ENCODE measurements around the gene TMEM144. TPM values are rescaled to one million over a fixed set of nuclear protein-coding genes. Genes with fewer than 3 reads are reported as not detected.
A peak's percentile ranks its signal among the peaks of the same experiment; 100 is the strongest.

Gene TMEM144
- total and polyA plus RNA-seq, 4 donors, result 0.56 to 2.8 (median 1.6) TPM

DNA sequence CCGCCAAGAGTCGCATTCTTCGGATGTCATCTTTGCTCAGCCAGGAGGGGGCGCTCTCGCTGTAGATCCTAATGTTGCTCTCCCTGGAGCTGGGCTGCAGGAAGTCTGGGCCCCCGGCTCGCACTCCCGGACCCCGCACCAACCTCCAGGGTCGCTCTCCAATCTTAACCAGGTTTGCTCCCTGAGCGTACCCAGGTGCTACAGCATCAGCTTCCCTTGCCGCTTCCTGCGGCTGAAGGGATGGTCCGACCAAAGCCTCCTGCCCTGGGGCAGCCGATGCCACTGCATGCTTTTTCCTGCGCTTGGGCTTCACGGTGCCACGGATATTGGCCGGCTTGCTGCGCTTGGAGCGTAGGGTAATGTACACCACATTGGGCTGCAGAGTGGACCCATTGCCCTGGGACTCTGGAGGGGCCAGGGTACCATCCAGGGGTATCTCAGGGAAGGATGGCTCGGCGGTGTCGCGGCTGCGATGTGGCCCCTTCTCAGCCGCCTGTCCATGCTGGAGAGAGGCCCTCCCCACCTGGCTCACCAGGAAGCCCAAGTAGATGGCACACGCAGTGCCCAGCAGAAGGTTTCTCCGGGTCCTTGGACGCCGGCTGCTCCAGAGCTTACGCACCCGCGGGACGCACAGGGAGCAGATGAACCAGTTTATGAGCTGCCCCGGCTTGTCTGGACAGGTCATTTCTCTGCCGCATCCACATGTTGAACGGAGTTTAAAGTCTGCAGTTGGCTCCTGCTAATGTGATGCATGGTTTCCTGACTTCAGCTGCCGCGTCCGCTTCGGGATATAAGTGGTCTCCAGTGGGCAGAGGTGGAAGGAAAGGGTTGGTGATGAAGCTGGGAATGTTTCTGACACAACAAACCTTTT lies 39.4 kb upstream of the TMEM144 start:
- TF ChIP-seq, protein P1, sequence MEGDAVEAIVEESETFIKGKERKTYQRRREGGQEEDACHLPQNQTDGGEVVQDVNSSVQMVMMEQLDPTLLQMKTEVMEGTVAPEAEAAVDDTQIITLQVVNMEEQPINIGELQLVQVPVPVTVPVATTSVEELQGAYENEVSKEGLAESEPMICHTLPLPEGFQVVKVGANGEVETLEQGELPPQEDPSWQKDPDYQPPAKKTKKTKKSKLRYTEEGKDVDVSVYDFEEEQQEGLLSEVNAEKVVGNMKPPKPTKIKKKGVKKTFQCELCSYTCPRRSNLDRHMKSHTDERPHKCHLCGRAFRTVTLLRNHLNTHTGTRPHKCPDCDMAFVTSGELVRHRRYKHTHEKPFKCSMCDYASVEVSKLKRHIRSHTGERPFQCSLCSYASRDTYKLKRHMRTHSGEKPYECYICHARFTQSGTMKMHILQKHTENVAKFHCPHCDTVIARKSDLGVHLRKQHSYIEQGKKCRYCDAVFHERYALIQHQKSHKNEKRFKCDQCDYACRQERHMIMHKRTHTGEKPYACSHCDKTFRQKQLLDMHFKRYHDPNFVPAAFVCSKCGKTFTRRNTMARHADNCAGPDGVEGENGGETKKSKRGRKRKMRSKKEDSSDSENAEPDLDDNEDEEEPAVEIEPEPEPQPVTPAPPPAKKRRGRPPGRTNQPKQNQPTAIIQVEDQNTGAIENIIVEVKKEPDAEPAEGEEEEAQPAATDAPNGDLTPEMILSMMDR (IDR thresholded peaks at IDR 0.05; ENCODE audit: low read depth, low read length, missing input control), result peak; percentile 17
- TF ChIP-seq FOXA2 (IDR thresholded peaks at IDR 0.05), result no peak
- 73% methylated on average over 42 of the region's 42 CpGs for WGBS
- H3K36me3 ChIP-seq (ENCODE audit: control insufficient read depth in 4 of 4, insufficient read depth in 3 of 4, low read depth in 1 of 4, low read length in 3 of 4), result no peaks in the 10 kb centered on the region
- H3K27ac ChIP-seq (ENCODE audit: low read depth in 1 of 2, low read length in 2 of 2), result peak overlapping the region; percentile 9 to 56
- DNase-seq (ENCODE audit: low spot score), result peak; percentile 65
- no peaks in the 10 kb centered on the region for H3K27me3 ChIP-seq (ENCODE audit: control insufficient read depth in 4 of 4, insufficient read depth in 4 of 4, low read length in 3 of 4)
- no peaks in the 10 kb centered on the region for H3K9me3 ChIP-seq (ENCODE audit: control insufficient read depth in 4 of 4, low read length in 3 of 4)
- peak overlapping the region; percentile 21 to 32 (median 32) for H3K4me3 ChIP-seq (ENCODE audit: low read depth in 1 of 3, low read length in 3 of 3)
- peak overlapping the region in 1 of 2 donors; percentile 16 for H3K9ac ChIP-seq (ENCODE audit: low read depth in 1 of 2, low read length in 2 of 2)
- peaks cover 0 to 9% (median 5%) of the 10 kb centered on the region in 4 donors for H3K4me1 ChIP-seq (ENCODE audit: control insufficient read depth in 4 of 4, insufficient read depth in 4 of 4, low read length in 3 of 4)

DNA sequence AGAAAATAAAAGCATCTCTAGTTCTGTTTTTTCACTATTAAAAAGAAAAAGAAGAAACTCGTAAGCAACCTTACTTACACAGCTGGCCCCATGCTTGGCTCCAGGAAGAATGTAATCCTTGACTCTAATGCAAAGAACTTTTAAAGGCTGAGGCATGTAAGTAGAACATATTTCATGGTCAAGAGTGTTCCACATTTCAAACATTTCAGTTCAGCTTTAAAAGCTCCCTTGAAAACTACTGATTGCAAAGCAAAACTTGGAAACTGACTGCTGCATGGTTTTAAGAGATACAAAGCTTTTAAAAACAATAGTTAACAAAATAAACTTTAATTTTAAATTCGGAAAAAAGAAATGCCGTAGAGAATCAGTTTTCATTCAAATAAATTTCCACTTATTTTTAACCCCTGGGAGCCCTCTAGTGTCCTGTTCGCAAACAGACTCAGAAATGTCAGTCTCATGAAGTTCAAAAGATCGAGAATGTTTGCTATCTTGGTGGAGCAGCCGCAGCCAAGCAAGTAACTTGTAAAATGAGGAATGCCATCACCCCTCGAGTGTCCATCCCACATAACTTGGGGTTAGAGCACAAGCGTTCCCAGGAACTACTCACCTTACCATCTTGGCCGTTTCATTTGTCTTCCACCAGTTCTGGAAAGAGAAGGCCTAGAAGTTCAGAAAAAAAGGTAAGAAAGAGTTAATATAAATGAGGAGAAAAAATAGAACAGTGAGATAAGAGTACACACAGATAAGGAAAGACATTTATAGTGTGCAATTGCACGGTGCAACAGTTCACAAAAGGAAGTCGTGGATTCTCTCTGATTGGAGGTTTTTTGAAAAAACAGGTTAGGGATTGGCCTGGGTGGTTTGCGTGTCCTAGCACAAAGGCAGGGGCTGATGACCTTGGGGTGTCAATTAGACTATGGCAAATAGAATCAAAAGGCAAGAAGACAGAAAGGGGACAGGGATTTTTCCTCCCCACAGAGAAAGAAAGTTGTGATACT lies 37.7 kb upstream of the TMEM144 start, which contains the start of gene GASK1B:
Gene GASK1B, minus strand, starts transcription at position 765 of the 998 bp plus-strand sequence. CDS start 1,650 bp downstream, outside the sequence.
- peak within 1 kb of the TSS; percentile 26 to 48 for H3K9ac ChIP-seq (ENCODE audit: low read depth in 1 of 2, low read length in 2 of 2)

More for the DNA sequence above, 37.7 kb upstream of the TMEM144 start, which contains the start of gene GASK1B:
- Histone ChIP-seq H3K4me3 (ENCODE audit: low read depth in 1 of 3, low read length in 3 of 3) (peak within 1 kb of the TSS in 1 of 3 donors; percentile 9), H3K27ac (ENCODE audit: low read depth in 1 of 2, low read length in 2 of 2) (no peak within 1 kb of the TSS), H3K36me3 (ENCODE audit: control insufficient read depth in 4 of 4, insufficient read depth in 3 of 4, low read depth in 1 of 4, low read length in 3 of 4) (no peaks in the 10 kb centered on the region), H3K4me1 (ENCODE audit: control insufficient read depth in 4 of 4, insufficient read depth in 4 of 4, low read length in 3 of 4) (peaks cover 0 to 9% (median 5%) of the 10 kb centered on the region in 4 donors), H3K27me3 (ENCODE audit: control insufficient read depth in 4 of 4, insufficient read depth in 4 of 4, low read length in 3 of 4) (no peaks in the 10 kb centered on the region), H3K9me3 (ENCODE audit: control insufficient read depth in 4 of 4, low read length in 3 of 4) (no peaks in the 10 kb centered on the region)
- DNase-seq (ENCODE audit: low spot score), result no peak
- TF ChIP-seq, protein P2, sequence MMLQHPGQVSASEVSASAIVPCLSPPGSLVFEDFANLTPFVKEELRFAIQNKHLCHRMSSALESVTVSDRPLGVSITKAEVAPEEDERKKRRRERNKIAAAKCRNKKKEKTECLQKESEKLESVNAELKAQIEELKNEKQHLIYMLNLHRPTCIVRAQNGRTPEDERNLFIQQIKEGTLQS (IDR thresholded peaks at IDR 0.05), result no peak
- TF ChIP-seq, protein P3, sequence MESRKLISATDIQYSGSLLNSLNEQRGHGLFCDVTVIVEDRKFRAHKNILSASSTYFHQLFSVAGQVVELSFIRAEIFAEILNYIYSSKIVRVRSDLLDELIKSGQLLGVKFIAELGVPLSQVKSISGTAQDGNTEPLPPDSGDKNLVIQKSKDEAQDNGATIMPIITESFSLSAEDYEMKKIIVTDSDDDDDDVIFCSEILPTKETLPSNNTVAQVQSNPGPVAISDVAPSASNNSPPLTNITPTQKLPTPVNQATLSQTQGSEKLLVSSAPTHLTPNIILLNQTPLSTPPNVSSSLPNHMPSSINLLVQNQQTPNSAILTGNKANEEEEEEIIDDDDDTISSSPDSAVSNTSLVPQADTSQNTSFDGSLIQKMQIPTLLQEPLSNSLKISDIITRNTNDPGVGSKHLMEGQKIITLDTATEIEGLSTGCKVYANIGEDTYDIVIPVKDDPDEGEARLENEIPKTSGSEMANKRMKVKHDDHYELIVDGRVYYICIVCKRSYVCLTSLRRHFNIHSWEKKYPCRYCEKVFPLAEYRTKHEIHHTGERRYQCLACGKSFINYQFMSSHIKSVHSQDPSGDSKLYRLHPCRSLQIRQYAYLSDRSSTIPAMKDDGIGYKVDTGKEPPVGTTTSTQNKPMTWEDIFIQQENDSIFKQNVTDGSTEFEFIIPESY (IDR thresholded peaks at IDR 0.05), result no peak
- no peak for TF ChIP-seq HNF4A (conservative IDR thresholded peaks at IDR 0.05)
- TF ChIP-seq FOXA1 (IDR thresholded peaks at IDR 0.05), result no peak
- TF ChIP-seq RAD21 (IDR thresholded peaks at IDR 0.05), result peak; percentile 71 to 72
- no peak for TF ChIP-seq TAF1 (conservative IDR thresholded peaks at IDR 0.05)
- TF ChIP-seq, protein P4, sequence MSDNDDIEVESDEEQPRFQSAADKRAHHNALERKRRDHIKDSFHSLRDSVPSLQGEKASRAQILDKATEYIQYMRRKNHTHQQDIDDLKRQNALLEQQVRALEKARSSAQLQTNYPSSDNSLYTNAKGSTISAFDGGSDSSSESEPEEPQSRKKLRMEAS (IDR thresholded peaks at IDR 0.05), result no peak
- TF ChIP-seq, protein P1 (IDR thresholded peaks at IDR 0.05; ENCODE audit: low read depth, low read length, missing input control), result peak; percentile 51
- TF ChIP-seq NR2F2 (IDR thresholded peaks at IDR 0.05), result peak; percentile 62
- no peak for TF ChIP-seq EGR1 (IDR thresholded peaks at IDR 0.05; ENCODE audit: low read depth in 2 of 2)
- WGBS, result 10% methylated on average over 12 of the region's 12 CpGs

All from liver (tissue), 9 donors.